ENCODE results near the gene MLLT3.

Gene MLLT3

DNA sequence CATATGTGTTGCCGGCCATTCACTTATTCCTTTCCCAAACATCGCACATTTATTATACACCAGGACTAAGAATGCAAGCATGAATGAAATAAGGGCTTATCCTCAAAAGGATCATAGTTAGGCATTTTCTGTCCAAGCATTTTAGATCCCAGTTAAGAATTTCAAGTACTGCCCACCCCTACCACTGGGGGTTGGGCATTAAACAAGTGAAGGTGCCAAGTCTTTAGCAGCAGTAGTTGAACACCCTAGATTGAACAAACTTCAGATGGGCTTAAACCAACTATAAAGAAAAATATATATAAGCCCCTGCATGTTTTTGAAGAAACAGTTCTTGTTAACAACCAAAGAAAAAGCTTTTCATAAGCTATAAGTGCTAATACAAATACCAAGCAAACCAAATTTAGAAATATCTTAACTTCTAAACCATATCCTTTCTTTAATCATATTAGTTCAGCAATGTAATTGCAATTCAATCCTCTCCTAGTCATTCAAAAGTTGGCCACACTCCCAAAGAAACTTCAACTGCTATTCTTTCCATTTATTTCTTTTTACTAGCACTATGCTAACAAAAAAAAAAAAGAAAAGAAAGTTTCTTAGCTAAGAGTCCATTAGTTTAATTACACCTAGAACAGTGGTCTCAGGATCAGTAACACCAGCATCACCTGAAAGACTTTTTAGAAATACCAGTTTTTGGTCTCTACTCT lies 149.8 kb downstream of the MLLT3 start:
- no peak for DNase-seq

DNA sequence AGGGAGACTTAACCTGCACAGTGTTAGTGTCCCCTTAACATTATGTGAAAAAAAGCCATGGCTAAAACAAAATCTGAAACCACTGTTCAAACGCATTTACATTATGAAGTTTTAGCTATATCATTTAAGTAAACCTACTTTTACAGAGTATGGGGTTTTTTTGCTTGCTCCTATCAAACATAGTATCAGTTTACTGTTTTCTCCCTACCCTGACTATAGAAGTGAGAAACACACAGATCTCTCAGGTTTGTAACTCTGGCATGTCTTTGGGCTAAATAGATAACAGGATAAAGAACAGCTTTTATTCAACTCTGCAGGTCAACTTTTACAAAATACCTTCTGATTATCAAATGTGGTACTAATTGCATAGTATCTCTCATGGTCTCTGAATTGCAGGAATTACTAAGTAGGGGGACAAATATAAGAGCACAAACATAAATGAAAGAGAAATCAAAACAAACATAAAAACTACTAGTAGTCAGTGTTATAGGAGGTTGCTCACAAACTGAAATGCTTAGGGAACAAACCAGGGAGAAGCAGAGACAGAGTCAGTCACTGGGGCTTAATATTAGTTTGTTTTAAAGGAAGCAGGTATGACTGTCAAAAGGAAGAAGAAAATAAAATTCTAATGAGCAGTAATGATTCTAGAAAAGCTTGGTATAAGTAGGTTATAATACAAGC lies 155.8 kb downstream of the MLLT3 start:
- no peak for DNase-seq

DNA sequence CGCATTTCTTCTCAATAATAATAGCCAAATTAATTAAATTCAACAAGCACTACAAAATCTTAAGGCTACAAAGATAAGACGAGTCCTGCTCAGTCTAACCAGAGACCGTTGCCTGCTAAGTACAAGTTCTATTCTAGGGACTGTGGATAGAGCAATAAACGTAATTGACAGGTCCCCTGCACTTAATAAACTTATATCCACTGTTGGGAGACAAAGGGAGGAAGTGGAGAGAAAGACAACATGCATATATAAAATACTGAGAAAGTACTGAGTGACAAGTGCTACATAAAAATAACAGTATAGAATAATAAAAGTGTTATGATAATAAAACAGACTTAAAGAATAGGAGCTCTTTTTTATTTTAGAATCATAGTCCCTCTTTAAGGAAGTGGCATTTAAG lies 158.1 kb downstream of the MLLT3 start:
- no peak for DNase-seq

DNA sequence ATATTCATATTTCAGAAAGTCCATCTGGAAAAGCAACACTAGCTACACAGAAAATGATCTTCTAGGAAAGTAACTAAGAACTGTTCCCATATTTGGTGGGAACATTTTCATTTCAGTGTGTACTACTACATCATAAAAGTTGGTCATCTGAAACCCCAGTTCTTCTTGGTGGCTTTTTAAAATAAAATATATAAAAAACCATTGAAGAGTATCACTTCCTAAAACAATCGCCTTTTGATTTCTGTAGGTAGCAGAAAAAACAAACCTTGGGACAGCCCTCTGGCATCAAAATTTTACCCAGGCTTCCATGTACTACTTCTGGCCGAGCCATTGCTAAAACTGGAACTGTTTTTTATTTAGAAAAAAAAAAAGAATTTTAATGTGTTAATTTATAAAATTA lies 158.5 kb downstream of the MLLT3 start:
- no peak for DNase-seq

DNA sequence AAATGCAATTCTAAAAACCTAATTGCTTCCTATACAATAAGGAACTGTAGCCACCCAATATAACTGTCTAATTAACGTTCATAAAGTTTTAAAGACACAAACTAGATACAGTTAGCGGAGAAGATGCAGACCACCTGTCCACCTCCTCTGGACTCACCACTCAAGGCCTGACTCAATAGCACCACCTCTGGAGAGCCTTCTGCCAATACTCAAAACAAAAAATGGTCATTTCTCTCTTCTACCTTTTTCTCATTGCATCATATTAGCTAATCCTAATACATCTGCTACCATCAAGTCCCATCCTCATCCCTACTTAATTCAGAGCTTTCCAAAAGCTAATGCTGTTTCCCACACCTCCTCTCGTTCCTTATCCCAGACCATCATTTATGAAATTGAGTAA lies 159.9 kb downstream of the MLLT3 start:
- no peak for DNase-seq

DNA sequence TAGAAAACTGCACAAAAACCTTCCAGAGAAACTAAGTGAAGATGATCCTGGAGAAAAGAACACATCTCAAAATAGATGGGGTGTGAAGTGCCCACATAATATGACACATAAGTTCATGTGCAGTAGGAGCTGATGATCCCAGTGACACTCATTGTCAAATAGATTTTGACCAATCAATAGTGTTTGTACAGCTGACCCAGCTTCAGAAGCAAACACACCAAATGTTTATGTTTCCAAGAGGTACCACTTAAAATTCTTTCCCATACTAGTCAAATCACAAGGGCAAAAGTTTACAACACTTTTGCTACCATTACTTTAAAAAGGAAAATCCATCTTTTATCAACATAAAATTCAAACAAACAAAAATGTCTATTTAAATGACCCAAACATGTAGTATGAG lies 175.0 kb downstream of the MLLT3 start:
- DNase-seq = no peak

DNA sequence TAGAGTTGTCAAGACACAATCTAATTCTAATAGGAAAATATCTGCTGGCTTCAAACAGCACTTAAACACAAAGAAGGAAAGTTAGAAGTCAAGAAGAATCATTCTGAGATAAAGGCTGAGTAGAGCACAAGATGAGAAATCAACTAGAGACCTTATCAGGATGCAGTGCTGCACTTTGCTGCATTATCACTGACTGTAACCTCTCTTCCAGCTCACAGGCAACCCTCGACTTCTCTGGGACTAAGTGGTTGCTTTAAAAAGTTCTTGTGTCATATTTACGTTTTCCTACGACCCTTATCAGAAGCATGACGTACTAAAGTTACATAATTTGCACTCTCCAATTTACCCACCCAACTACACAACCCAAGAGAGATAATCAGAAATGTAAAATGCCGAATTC lies 176.1 kb downstream of the MLLT3 start:
- no peak for DNase-seq

DNA sequence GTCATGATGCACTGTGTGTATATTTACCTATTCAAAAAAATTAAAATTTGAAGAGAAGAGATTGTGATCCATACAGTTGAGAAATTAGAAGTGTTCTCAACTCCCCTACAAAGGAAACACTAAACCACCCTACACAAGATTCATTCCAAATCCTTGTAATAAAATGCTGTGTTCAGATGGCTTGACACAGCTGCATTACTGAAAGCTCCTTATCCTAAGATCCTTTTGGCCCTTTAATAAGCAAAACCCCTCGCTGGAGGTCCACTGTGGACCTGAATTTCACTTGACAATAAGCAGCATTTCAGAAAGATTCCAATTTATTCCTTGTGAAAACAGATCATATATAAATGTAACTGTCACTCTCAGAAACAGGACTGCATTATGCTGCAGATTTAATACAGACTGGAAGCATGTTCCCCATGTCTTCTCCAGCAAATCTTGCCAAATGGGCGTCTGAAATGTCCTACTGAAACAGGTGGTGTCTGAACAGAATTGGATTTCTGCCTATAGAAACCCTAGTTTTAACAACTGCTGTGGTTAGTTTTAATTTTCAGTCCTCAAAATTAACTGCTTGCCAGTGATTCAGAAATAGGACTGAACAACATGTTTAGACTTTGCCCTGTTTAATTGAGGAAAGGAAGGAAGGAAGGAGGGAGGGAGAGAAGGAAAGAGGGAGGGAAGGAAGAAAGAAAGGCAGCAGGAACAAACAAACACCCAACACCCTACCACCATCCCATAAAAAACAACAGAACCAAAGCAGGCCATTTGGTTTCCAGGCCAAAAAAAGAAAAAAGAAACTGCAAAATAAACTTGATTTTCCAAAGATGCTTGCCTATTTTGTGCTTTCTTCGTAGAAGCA lies 179.6 kb downstream of the MLLT3 start:
- DNase-seq = no peak

DNA sequence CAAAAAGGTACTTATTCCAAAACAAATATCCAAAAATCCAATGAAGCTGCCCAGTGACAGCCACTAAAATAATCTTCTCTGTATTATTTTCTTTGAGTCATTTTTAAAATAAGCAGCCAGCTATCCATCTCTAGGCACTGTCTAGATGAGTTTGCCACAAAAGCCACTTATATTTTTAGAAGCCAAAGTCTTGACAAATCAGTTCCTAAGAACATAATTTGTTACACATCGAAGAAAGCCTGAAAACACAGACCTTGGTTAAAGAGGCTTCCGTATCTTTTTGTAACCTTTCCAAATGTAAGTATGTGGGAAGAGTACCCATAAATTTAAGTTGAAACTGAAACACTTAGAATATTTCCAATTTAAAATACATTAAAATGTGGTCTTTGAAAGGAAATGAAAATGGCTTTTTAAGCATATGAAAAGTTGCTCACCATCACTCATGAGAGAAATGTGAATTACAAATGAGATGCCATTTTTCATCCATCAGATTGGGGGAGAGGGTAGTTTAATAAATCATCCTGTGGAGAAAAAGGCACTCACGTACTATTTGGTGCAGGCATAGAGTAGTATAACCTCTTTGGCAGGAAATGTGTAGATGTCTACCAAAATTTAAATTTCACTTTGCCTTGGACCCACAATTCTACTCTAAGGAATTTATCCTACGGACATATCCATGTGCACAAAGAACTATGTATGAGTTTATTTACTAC lies 180.4 kb downstream of the MLLT3 start:
- DNase-seq = no peak

DNA sequence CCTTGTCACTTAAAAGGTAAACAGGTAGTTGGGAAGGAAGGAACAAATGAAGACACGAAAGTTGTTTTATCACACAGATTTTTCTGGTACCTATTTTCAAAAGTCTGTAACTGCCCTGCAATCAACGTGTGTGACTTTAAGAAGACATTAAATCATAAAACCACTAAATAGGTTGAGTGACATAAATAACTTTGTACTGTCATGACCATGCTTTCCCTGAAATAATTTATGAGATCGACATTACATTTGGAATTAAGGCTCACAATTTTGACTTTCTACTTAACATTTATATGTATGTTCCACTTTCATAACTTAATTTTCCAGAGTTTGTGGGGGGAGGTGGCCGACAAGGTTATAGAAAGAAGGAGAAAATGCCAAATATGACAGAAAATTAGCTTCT lies 181.1 kb downstream of the MLLT3 start:
- no peak for DNase-seq

DNA sequence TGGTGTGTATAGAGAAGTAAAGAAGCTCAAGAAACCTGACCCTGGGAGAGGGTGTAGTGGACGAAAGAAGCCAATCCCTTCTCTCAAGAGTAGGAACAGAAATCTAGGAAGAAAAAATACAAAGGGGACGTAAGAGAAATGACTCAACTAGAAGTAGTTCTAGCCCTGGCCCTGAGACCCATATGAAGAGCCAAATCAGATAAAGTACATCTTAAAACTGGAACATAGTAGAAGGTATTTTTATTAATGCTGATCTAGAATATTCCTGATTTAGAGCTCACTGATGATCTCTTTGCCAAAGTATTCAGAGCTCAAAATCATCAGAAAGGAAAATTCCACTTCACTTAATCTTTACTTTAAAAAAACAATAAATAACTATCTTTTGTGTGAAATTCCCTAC lies 184.8 kb downstream of the MLLT3 start:
- no peak for DNase-seq

DNA sequence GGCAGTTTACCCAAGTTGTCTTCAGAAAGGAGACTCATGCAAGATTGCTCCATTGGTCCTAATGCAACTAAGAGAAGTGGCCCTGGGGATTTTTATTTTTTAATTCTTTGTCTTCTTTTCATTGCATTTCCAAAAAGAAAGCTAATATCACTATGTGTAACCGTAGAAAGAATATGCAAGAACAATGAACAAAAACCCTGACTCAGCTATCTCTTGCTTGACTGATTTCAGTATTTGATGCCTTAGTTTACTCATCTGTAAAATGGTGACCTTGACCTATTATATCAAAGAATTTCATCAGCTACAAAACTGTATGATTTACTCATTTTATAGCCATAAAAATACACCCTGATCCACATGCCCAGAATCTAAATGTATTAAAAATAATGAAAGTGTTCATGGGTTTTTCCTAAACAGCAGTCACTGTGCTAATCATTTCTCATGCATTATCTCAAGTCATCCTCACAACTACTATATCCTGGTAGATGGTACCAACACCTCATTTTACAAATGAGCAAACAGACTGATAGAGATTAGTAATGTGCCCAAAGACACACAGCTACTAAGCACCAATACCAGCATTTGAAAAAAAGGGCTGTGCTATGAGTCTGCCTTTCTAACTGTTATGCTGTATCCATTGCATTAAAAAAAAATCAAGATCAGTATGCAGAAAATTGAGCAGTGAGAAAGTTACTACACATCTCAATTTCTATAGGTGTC lies 185.7 kb downstream of the MLLT3 start:
- no peak for DNase-seq

DNA sequence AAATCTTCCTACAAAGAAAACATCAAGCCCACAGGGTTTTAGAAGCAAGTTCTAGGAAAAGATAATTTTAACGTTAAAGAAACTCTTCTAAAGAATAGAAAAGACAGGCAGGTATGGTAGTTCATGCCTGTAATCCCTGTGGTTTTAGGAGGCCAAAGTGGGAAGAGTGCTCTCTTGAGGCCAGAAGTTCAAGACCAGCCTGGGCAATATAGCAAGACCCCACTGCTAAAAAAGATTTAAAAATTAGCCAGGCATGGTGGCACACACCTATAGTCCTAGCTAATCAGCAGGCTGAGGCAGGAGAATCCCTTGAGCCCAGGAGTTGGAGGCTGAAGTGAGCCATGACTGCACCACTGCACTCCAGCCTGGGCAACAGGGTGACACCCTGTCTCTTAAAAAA lies 193.3 kb downstream of the MLLT3 start:
- no peak for DNase-seq

DNA sequence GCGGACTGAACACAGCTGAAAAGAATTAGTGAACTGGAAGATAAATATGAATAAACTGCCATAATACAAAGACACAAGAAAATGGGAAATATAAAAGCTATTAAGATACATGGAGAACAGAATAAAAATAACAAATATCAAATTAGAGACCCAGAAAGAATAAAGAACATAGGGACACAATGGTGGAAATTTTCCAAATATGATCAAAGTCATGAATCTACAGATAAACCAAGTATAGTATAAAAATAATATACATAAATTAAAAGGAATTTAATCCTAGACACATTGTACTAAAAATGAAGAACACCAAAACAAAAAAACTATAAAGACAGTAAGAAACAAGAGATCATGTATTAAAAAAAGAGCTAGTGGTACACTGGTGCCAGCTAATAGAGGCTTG lies 194.9 kb downstream of the MLLT3 start:
- no peak for DNase-seq

DNA sequence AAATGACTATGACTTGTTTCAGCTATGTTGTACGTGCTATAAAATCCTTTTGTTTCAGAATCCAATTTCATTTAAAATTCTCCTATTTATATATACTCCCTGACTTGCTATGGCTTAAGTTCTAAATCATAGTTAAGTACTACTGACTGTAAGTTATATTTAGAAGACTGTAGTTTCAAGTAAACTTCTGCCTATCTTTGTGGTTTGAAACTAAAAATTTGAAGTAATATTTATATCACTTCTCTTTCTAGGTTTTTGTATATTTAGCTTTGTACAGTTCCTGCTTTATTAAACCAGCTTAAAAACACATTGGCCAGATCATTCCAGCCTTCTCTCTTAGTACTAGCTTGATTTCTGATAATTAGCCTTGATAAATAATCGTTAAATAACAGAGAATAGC lies 196.3 kb downstream of the MLLT3 start:
- DNase-seq = no peak

DNA sequence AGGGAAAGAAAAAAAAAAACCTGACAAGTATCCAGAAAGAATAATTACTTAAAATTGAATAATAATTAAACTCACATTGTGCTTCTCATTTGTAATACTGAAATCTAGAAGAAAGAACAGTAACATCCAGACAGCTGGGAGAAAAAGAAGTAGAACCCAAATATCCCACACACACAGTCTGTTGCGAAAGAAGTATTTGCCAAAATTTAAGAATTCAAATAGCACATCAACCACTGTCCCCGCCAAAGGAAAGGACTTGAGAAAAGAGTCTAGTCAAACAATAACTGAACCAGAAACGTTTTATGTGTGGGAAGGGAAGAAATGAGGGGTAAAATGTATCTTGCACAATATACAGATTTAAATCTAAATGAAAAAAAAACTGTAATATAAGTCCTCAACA lies 202.8 kb downstream of the MLLT3 start:
- no peak for DNase-seq

DNA sequence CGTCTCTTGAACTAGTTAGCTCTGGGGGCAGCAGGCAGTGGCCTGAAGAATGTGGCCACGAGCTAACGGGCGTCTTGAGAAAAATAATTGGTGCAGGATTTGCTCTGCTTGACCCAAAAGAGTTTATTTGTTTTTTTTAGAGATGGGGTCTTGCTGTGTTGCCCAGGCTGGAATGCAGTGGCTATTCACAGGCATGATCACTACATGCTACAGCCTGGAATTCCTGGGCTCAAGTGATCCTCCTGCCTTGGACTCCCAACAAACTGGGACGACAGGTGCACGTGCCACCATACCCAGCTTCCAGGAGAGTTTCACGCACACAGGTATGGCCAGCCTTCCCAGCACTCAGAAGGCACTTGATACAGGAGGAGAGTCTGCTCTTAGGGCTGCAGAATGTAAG lies 203.8 kb downstream of the MLLT3 start:
- DNase-seq = no peak

DNA sequence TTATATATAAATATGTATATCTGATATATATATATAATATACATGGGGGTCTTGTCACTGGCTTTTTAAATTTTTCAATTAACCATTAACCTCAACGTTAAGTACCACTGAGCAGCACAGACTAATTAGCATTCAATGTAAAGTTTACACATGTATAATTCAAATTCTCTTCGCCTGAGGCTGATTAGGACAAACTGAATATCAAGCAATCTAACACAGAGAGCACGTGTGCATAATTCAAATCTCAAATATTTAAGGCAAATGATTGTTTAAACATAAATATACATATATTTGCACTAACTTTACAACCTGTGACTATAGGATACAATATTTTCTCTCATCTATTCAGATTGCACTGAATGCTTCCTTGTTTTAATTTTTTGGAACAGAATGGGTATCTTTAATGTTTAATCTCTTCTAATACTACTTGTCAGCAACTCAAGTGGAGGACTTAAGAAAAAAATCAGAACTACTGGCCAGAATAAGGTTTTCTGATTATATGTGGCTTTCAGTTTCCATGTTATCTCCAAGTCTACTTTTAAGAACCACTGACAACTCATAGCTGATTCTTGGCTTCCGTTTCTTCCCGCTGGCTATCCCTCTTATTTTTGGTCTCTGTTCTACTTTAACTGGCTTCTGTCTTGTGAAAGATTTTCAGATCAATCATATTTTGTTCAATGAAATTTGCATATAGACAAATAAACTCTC lies 204.8 kb downstream of the MLLT3 start:
- DNase-seq = no peak

DNA sequence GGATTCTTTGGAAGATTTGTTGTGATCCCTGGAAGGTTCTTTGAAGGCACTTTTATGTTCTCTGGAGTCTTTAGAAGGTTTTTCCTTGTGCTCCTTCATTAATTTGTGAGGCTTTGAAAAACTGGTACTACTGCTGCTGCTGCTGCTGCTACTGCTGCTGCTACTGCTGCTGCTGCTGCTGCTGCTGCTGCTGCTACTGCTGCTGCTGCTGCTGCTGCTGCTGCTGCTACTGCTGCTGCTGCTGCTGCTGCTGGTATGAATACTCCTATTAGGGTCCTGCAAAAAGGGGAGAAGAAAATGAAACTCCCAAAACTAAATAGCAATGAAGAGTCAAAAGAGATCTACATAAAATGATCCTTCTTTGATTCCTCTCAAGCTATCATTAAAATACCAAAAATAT lies 208.1 kb downstream of the MLLT3 start:
- DNase-seq = no peak

DNA sequence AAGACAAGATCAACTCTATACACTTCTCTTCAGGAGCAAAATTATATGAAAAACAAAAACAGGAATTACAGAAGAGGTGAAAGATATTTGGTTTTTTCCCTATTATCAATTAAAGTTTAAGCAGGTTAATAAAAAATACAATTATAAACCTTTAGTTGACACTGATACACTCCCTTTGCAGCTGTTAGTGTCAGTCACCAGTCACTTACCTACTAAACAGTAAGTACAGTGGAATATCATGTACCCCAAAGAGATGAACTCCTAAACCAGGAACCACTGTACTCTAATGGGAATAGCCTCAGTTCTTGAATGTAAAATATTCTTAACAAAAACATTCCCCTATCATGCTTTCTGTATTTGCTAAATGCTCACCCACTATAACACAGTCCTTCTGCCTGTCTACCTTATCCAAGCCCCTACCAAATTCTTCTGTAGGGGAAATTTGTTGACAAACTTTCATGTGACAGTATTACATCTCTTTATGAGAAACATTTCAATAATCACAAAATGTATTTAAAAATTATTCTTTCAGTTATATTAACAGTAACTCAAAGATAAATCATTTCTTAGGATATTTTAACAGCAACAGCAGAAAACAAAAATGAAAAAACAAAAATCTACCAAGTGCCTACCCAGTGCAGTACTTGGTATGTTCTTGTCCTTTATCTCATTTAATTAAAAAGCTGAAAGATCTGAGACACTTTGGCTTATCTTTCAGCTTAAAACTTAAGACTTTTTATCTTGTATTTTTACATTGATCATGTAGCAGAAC lies 212.8 kb downstream of the MLLT3 start:
- no peak for DNase-seq

DNA sequence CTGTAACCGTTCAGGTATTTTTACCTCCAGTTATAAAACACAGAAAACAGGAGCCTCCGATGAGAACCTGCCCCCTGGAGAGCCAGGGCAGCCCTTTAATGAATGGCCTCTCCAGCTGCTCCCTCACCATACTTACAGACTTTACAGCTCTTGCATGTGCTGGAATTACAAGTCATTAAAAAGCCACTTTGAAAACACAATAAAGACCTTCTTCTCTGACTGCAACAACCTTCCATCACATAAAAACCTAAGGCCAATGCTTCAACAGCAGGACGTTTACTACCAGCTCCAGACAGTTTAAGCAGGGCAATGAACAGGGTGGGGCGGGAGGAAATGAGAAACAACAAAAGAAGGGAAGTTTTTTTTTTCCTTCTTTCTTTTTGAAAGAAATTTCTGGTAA lies 213.8 kb downstream of the MLLT3 start:
- DNase-seq = no peak
